A673 (cell line): ENCODE data around the gene FAM3C. TPM values are rescaled to one million over a fixed set of nuclear protein-coding genes. Genes with fewer than 3 reads are reported as not detected.

Source experiments
- BruUV-seq: library from RNA; stranded (reverse); fragments of 400-500 nt; replicated peaks from 2 replicates; lab custom pipeline; 2021; lab: Mats Ljungman, UMichigan
- CTCF ChIA-PET: fragments of 300-600 bp; sonication (Branson Sonifier 250); formaldehyde crosslinking; loops from one replicate; lab custom pipeline; 2022; ENCODE audit warnings: antibody characterized with exemption; lab: Charles Lee
- POLR2A ChIA-PET: fragments of 300-600 bp; sonication (Branson Sonifier 250); formaldehyde crosslinking; loops from one replicate; lab custom pipeline; 2022; ENCODE audit warnings: antibody characterized with exemption; ENCODE audit not compliant: low non-redundant PET; lab: Charles Lee
- DNase-seq: peaks from one replicate; pipeline ENCODE4 v3.0.0-alpha.2; 2015; ENCODE audit warnings: low spot score
- H3K27ac ChIP-seq: fragments of 200-600 bp; sonication (generic); 2 replicates; pipeline ENCODE4 v1.5.1; 2016; ENCODE audit warnings: mixed run types, low read depth, mild to moderate bottlenecking, mixed read lengths, antibody characterized with exemption, low read length; ENCODE audit not compliant: poor library complexity, severe bottlenecking
- H3K27me3 ChIP-seq: fragments of 200-600 bp; sonication (generic); replicated peaks from 2 replicates; pipeline ENCODE4 v1.6.1; 2017; ENCODE audit warnings: mixed run types, low read depth, mild to moderate bottlenecking, mixed read lengths, antibody characterized with exemption, low read length; ENCODE audit not compliant: insufficient read depth, poor library complexity
- H3K36me3 ChIP-seq: fragments of 200-600 bp; sonication (generic); 2 replicates; pipeline ENCODE4 v1.6.1; 2016; ENCODE audit warnings: mixed run types, mild to moderate bottlenecking, mixed read lengths, antibody characterized with exemption, low read length; ENCODE audit not compliant: insufficient read depth, poor library complexity, severe bottlenecking
- H3K4me1 ChIP-seq: fragments of 200-600 bp; sonication (generic); 2 replicates; pipeline ENCODE4 v1.6.1; 2017; ENCODE audit warnings: mixed run types, mild to moderate bottlenecking, mixed read lengths, antibody characterized with exemption, low read length; ENCODE audit not compliant: insufficient read depth, poor library complexity, severe bottlenecking
- H3K4me3 ChIP-seq: fragments of 200-600 bp; sonication (generic); 2 replicates; pipeline ENCODE4 v1.5.1; 2016; ENCODE audit warnings: low read depth, mixed run types, mild to moderate bottlenecking, mixed read lengths, low read length; ENCODE audit not compliant: poor library complexity, severe bottlenecking
- H3K9me3 ChIP-seq: fragments of 200-600 bp; sonication (generic); 2 replicates; pipeline ENCODE4 v1.6.1; 2016; ENCODE audit warnings: mixed run types, low read depth, mild to moderate bottlenecking, mixed read lengths, antibody characterized with exemption, low read length; ENCODE audit not compliant: poor library complexity, severe bottlenecking
- EZH2 ChIP-seq: fragments of 200-600 bp; sonication (generic); IDR thresholded peaks from 2 replicates; pipeline ENCODE4 v1.6.1; 2017; ENCODE audit warnings: borderline replicate concordance, low read depth, mild to moderate bottlenecking, mixed read lengths, antibody characterized with exemption, low read length; ENCODE audit not compliant: poor library complexity, severe bottlenecking
- intact Hi-C: fragments of 100-400 bp; cut with micrococcal nuclease; formaldehyde crosslinking; loops from one replicate; pipeline ENCODE4 v1.10.0; 2022; ENCODE audit not compliant: unreplicated experiment
- total RNA-seq: library from RNA; stranded (reverse); gene quantifications from 2 replicates; pipeline ENCODE4 v1.2.3, GENCODE V29; 2021
- TF ChIP-seq, protein P1 (sequence below): fragments of 300-800, 200-600 bp; sonication (generic); conservative IDR thresholded peaks from 2 replicates; pipeline ENCODE4 v1.5.1; 2017; ENCODE audit warnings: low read depth, mild to moderate bottlenecking, antibody characterized with exemption, low read length, moderate library complexity, mixed read lengths

FAM3C gene
- total RNA-seq, 1 experiment from 2014 or later = 33.0 TPM

DNA sequence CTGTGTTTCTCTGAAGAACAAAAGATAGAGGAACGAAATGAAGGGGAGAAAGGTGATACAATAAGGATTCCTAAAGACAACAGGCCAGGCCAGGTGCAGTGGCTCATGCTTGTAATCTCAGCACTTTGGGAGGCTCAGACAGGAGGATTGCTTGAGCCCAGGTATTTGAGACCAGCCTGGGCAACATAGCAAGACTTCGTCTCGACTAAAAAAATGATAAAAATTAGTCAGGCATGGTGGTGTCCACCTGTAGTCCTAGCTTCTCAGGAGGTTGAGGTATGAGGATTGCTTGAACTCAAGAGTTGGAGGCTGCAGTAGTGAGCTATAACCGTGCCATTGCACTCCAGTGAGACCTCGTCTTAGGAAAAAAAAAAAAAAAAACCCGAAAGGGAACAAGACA lies 41.4 kb upstream of the FAM3C start:
- no TSS peak for BruUV-seq
- Histone ChIP-seq H3K9me3 (no peaks in the 10 kb centered on the region), H3K27ac (no peak overlapping the region), H3K4me3 (no peak overlapping the region), H3K36me3 (no peaks in the 10 kb centered on the region), H3K4me1 (peaks cover 7% of the 10 kb centered on the region), H3K27me3 (no peaks in the 10 kb centered on the region)
- no peak for TF ChIP-seq EZH2
- TF ChIP-seq, protein P1, sequence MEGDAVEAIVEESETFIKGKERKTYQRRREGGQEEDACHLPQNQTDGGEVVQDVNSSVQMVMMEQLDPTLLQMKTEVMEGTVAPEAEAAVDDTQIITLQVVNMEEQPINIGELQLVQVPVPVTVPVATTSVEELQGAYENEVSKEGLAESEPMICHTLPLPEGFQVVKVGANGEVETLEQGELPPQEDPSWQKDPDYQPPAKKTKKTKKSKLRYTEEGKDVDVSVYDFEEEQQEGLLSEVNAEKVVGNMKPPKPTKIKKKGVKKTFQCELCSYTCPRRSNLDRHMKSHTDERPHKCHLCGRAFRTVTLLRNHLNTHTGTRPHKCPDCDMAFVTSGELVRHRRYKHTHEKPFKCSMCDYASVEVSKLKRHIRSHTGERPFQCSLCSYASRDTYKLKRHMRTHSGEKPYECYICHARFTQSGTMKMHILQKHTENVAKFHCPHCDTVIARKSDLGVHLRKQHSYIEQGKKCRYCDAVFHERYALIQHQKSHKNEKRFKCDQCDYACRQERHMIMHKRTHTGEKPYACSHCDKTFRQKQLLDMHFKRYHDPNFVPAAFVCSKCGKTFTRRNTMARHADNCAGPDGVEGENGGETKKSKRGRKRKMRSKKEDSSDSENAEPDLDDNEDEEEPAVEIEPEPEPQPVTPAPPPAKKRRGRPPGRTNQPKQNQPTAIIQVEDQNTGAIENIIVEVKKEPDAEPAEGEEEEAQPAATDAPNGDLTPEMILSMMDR = no peak
- intact Hi-C loops = no loop called here
- ChIA-PET CTCF (no interaction called here), POLR2A (no interaction called here)
- no peak for DNase-seq

DNA sequence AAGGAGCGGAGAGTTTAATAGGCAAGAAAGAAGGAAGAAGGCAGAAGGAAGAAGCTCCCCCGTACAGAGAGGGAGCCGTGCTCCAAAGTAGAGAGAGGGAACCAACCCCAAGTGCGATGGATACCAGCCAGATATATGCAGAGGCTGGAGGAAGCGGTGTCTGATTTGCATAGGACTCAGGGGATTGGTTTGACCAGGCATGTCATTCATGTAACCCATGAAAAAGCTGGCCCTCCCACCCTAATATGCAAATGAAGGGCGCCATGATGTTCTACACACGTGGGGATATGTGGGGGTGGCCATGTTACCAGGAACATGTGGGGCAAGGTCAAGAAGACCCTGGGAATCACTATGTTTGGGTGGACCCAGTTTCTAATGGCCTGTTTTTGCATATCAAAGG lies 40.6 kb upstream of the FAM3C start:
- ChIA-PET CTCF (no interaction called here), POLR2A (no interaction called here)
- intact Hi-C loops = no loop called here
- no peak for DNase-seq
- no peak for TF ChIP-seq EZH2
- TF ChIP-seq, protein P1 = no peak
- no peak overlapping the region for H3K4me3 ChIP-seq
- H3K27me3 ChIP-seq = no peaks in the 10 kb centered on the region
- peaks cover 7% of the 10 kb centered on the region for H3K4me1 ChIP-seq
- no peaks in the 10 kb centered on the region for H3K9me3 ChIP-seq
- no peaks in the 10 kb centered on the region for H3K36me3 ChIP-seq
- no peak overlapping the region for H3K27ac ChIP-seq
- BruUV-seq = no TSS peak

DNA sequence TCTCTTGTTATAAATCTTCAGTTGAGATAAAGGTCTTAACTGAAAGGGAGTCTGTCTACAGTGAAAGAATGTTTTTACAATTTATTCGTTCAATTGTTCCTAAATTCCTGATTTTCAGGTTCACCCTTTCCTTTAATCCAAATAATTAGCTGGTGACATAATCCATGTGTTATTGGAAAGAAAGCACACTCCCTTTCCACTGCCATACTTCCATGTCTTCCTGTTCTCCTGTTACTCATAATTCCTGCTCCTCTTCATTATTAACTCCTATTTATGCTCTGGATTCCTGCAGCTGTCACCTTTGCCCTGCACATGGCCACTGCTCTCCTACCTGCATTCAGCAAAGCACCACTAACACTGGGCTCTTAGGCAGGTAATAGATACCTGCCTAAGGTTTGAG lies 40.0 kb upstream of the FAM3C start:
- Histone ChIP-seq H3K27me3 (no peaks in the 10 kb centered on the region), H3K9me3 (no peaks in the 10 kb centered on the region), H3K4me3 (no peak overlapping the region), H3K27ac (no peak overlapping the region), H3K4me1 (peaks cover 7% of the 10 kb centered on the region), H3K36me3 (no peaks in the 10 kb centered on the region)
- ChIA-PET CTCF (no interaction called here), POLR2A (no interaction called here)
- TF ChIP-seq, protein P1 = no peak
- no peak for TF ChIP-seq EZH2
- DNase-seq = no peak
- intact Hi-C loops = no loop called here
- BruUV-seq = no TSS peak
